ENCODE measurements around the gene PDE6G. TPM values are rescaled to one million over a fixed set of nuclear protein-coding genes. Genes with fewer than 3 reads are reported as not detected.

PDE6G gene
- total and polyA plus RNA-seq, 2 of the 13 experiments (the other 11 are each of a cell fraction or from before 2014, with no cell fraction given) = 1.4 to 6.7 TPM

DNA sequence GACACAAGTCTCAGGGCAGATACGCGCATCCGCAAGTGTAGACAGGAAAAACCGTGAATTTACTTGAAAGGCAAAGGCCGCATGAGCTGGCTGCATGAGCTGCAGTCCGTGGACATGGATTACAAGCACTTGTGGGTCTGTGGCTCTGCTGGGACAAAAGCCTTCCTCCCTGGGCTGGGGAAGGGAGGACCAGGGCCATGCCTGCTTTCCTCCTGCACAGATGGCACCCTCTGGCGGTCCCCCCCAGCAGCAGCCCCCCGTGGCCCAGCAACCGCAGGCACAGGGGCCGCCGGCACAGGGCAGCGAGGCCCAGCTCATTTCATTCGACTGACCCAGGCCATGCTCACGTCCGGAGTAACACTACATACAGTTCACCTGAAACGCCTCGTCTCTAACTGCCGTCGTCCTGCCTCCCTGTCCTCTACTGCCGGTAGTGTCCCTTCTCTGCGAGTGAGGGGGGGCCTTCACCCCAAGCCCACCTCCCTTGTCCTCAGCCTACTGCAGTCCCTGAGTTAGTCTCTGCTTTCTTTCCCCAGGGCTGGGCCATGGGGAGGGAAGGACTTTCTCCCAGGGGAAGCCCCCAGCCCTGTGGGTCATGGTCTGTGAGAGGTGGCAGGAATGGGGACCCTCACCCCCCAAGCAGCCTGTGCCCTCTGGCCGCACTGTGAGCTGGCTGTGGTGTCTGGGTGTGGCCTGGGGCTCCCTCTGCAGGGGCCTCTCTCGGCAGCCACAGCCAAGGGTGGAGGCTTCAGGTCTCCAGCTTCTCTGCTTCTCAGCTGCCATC, 45.1 kb upstream of the PDE6G start (continued):
- TF ChIP-seq TRIM22 (IDR thresholded peaks at IDR 0.05) (no peak), POLR2A (IDR thresholded peaks at IDR 0.05; ENCODE audit: insufficient read depth in 1 of 2, low read depth in 2 of 2, low read length in 2 of 2) (peak in 1 of 2 experiments; percentile 56; a peak in 2 of 4 replicates), XRCC5 (optimal IDR thresholded peaks at IDR 0.05; ENCODE audit: low read length) (peak; percentile 47), FLYWCH1 (CRISPR knock-in tag; IDR thresholded peaks at IDR 0.05) (0 out of 2 replicates have a peak, but pooled peaks have one; percentile 27), NR0B2 (CRISPR knock-in tag; IDR thresholded peaks at IDR 0.05) (no peak), RBM22 (optimal IDR thresholded peaks at IDR 0.05; ENCODE audit: low read length) (peak; percentile 41), TARDBP (CRISPR knock-in tag; IDR thresholded peaks at IDR 0.05) (peak; percentile 45; the same call in 1 of the 2 replicates), SMAD1 (CRISPR knock-in tag; IDR thresholded peaks at IDR 0.05; ENCODE audit: borderline replicate concordance, low read depth) (0 out of 2 replicates have a peak, but pooled peaks have one; percentile 44), EED (CRISPR knock-in tag; IDR thresholded peaks at IDR 0.05) (0 out of 2 replicates have a peak, but pooled peaks have one; percentile 41), THRA (CRISPR knock-in tag; IDR thresholded peaks at IDR 0.05; ENCODE audit: borderline replicate concordance) (0 out of 2 replicates have a peak, but pooled peaks have one; percentile 31), HNF1B (CRISPR knock-in tag; IDR thresholded peaks at IDR 0.05) (0 out of 2 replicates have a peak, but pooled peaks have one; percentile 22), CTCF (CRISPR knock-in tag; IDR thresholded peaks at IDR 0.05) (peak; percentile 61), HOMEZ (CRISPR knock-in tag; IDR thresholded peaks at IDR 0.05; ENCODE audit: low read depth) (no peak)
- TF ChIP-seq, protein P1, sequence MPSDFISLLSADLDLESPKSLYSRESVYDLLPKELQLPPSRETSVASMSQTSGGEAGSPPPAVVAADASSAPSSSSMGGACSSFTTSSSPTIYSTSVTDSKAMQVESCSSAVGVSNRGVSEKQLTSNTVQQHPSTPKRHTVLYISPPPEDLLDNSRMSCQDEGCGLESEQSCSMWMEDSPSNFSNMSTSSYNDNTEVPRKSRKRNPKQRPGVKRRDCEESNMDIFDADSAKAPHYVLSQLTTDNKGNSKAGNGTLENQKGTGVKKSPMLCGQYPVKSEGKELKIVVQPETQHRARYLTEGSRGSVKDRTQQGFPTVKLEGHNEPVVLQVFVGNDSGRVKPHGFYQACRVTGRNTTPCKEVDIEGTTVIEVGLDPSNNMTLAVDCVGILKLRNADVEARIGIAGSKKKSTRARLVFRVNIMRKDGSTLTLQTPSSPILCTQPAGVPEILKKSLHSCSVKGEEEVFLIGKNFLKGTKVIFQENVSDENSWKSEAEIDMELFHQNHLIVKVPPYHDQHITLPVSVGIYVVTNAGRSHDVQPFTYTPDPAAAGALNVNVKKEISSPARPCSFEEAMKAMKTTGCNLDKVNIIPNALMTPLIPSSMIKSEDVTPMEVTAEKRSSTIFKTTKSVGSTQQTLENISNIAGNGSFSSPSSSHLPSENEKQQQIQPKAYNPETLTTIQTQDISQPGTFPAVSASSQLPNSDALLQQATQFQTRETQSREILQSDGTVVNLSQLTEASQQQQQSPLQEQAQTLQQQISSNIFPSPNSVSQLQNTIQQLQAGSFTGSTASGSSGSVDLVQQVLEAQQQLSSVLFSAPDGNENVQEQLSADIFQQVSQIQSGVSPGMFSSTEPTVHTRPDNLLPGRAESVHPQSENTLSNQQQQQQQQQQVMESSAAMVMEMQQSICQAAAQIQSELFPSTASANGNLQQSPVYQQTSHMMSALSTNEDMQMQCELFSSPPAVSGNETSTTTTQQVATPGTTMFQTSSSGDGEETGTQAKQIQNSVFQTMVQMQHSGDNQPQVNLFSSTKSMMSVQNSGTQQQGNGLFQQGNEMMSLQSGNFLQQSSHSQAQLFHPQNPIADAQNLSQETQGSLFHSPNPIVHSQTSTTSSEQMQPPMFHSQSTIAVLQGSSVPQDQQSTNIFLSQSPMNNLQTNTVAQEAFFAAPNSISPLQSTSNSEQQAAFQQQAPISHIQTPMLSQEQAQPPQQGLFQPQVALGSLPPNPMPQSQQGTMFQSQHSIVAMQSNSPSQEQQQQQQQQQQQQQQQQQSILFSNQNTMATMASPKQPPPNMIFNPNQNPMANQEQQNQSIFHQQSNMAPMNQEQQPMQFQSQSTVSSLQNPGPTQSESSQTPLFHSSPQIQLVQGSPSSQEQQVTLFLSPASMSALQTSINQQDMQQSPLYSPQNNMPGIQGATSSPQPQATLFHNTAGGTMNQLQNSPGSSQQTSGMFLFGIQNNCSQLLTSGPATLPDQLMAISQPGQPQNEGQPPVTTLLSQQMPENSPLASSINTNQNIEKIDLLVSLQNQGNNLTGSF (CRISPR knock-in tag; IDR thresholded peaks at IDR 0.05) = no peak
